GM23338 (cell line): Measurements from ENCODE around the gene NECTIN2. TPM values are rescaled to one million over a fixed set of nuclear protein-coding genes. Genes with fewer than 3 reads are reported as not detected.

ENCODE experiments used
- ATAC-seq: fragments of 200-7000 bp; cut with Tn5 transposase; 3 replicates; pipeline ENCODE4 v1.9.1; 2020
- DNase-seq: peaks from one replicate; pipeline ENCODE4 v3.0.0-alpha.2; 2015; ENCODE audit warnings: low spot score
- H2AFZ ChIP-seq: fragments of 200-600 bp; sonication (generic); 2 replicates; pipeline ENCODE4 v1.8.0; 2016; ENCODE audit warnings: antibody characterized with exemption, mild to moderate bottlenecking, moderate library complexity
- H3F3A ChIP-seq: fragments of 200-600 bp; sonication (generic); replicated peaks from 2 replicates; pipeline ENCODE4 v1.8.0; 2017; ENCODE audit warnings: antibody characterized with exemption, mixed run types, low read depth
- H3K27ac ChIP-seq: fragments of 200-600 bp; sonication (generic); 2 replicates; pipeline ENCODE4 v1.6.1; 2016; ENCODE audit warnings: low read depth
- H3K27me3 ChIP-seq: fragments of 200-600 bp; sonication (generic); 2 replicates; pipeline ENCODE4 v1.8.0; 2016; ENCODE audit warnings: mild to moderate bottlenecking, mixed run types, moderate library complexity; ENCODE audit not compliant: insufficient read depth
- H3K36me3 ChIP-seq: fragments of 200-600 bp; sonication (generic); 2 replicates; pipeline ENCODE4 v1.8.0; 2016; ENCODE audit warnings: mild to moderate bottlenecking; ENCODE audit not compliant: insufficient read depth
- H3K4me1 ChIP-seq: fragments of 200-600 bp; sonication (generic); 2 replicates; pipeline ENCODE4 v1.8.0; 2016; ENCODE audit warnings: mild to moderate bottlenecking, moderate library complexity; ENCODE audit not compliant: insufficient read depth
- H3K4me2 ChIP-seq: fragments of 200-600 bp; sonication (generic); 2 replicates; pipeline ENCODE4 v1.7.1; 2017; ENCODE audit warnings: mixed run types
- H3K4me3 ChIP-seq: fragments of 200-600 bp; sonication (generic); 2 replicates; pipeline ENCODE4 v1.6.1; 2016; ENCODE audit warnings: mixed run types
- H3K79me2 ChIP-seq: fragments of 200-600 bp; sonication (generic); replicated peaks from 2 replicates; pipeline ENCODE4 v1.8.0; 2017; ENCODE audit warnings: mild to moderate bottlenecking; ENCODE audit not compliant: insufficient read depth
- H3K9me2 ChIP-seq: fragments of 200-600 bp; sonication (generic); 2 replicates; pipeline ENCODE4 v1.8.0; 2017; ENCODE audit not compliant: insufficient read depth
- H4K20me1 ChIP-seq: fragments of 200-600 bp; sonication (generic); replicated peaks from 2 replicates; pipeline ENCODE4 v1.8.0; 2017; ENCODE audit warnings: mild to moderate bottlenecking; ENCODE audit not compliant: insufficient read depth
- H3K27ac Mint-ChIP-seq: 2 replicates; pipeline ENCODE4 v1.8.0; 2020; ENCODE audit warnings: inconsistent platforms, mild to moderate bottlenecking, moderate library complexity, mixed read lengths
- H3K27me3 Mint-ChIP-seq: 3 replicates; pipeline ENCODE4 v1.8.0; 2022; ENCODE audit warnings: low read depth, mild to moderate bottlenecking, moderate library complexity, mixed read lengths, inconsistent platforms; ENCODE audit not compliant: insufficient read depth, poor library complexity
- H3K36me3 Mint-ChIP-seq: 3 replicates; pipeline ENCODE4 v1.8.0; 2021; ENCODE audit warnings: low read depth, mild to moderate bottlenecking, inconsistent platforms, moderate library complexity, mixed read lengths
- H3K4me1 Mint-ChIP-seq: 3 replicates; pipeline ENCODE4 v1.8.0; 2020; ENCODE audit warnings: mild to moderate bottlenecking, inconsistent platforms, mixed read lengths
- H3K4me3 Mint-ChIP-seq: 3 replicates; pipeline ENCODE4 v1.8.0; 2021; ENCODE audit warnings: moderate library complexity, mild to moderate bottlenecking, inconsistent platforms, mixed read lengths
- H3K9me3 Mint-ChIP-seq: 3 replicates; pipeline ENCODE4 v1.8.0; 2020; ENCODE audit warnings: moderate library complexity, mild to moderate bottlenecking, inconsistent platforms, mixed read lengths
- JUNB ChIP-seq: IDR thresholded peaks from one replicate; pipeline ENCODE4 v1.6.1; 2016; ENCODE audit warnings: antibody characterized with exemption; ENCODE audit not compliant: unreplicated experiment
- NANOG ChIP-seq: IDR thresholded peaks from 2 replicates; pipeline ENCODE4 v1.6.1; 2016; ENCODE audit warnings: antibody characterized with exemption, borderline replicate concordance
- POLR2AphosphoS5 ChIP-seq: IDR thresholded peaks from 2 replicates; pipeline ENCODE4 v1.6.1; 2016; ENCODE audit warnings: antibody characterized with exemption, low read depth
- polyA plus RNA-seq: library from polyadenylated mRNA; unstranded; fragments of >200 nt; fragmentation: Nextera tagmentation; extraction: Ambion mirVana; gene quantifications from 2 replicates; pipeline ENCODE4 v1.2.1, GENCODE V29; 2016
- total RNA-seq: library from RNA; depleted of rRNA; stranded (reverse); fragments of >200 nt; shearing (Covaris generic); gene quantifications from 2 replicates; pipeline ENCODE4 v1.2.3, GENCODE V29; 2014
- TF ChIP-seq, protein P1 (sequence below): fragments of 250-450 bp; sonication (Bioruptor Pico); IDR thresholded peaks from 2 replicates; pipeline ENCODE4 v1.5.0; 2020; ENCODE audit warnings: mild to moderate bottlenecking, moderate library complexity
- TF ChIP-seq, protein P2 (sequence below): IDR thresholded peaks from one replicate; pipeline ENCODE4 v1.6.1; 2018; ENCODE audit warnings: antibody characterized with exemption; ENCODE audit not compliant: unreplicated experiment

Gene NECTIN2
- total and polyA plus RNA-seq, 2 experiments from 2014 or later, result 109 to 230 TPM

DNA sequence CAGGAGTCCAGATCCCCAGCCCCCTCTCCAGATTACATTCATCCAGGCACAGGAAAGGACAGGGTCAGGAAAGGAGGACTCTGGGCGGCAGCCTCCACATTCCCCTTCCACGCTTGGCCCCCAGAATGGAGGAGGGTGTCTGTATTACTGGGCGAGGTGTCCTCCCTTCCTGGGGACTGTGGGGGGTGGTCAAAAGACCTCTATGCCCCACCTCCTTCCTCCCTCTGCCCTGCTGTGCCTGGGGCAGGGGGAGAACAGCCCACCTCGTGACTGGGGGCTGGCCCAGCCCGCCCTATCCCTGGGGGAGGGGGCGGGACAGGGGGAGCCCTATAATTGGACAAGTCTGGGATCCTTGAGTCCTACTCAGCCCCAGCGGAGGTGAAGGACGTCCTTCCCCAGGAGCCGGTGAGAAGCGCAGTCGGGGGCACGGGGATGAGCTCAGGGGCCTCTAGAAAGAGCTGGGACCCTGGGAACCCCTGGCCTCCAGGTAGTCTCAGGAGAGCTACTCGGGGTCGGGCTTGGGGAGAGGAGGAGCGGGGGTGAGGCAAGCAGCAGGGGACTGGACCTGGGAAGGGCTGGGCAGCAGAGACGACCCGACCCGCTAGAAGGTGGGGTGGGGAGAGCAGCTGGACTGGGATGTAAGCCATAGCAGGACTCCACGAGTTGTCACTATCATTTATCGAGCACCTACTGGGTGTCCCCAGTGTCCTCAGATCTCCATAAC lies 59.5 kb downstream of the NECTIN2 start, which contains the start of gene APOE:
Gene APOE (plus strand): TSS at position 360 of the 724 bp plus-strand sequence. CDS start 829 bp downstream, outside the sequence.
- Histone ChIP-seq H3K79me2 (peaks cover 17% of the 10 kb centered on the region), H3K9me2 (no peaks in the 10 kb centered on the region), H3K36me3 (peaks cover 30% of the 10 kb centered on the region), H2AFZ (peak within 1 kb of the TSS; percentile 38; the same call in 1 of the 2 replicates), H4K20me1 (no peaks in the 10 kb centered on the region; the same call in 1 of the 2 replicates), H3K4me2 (peak within 1 kb of the TSS; percentile 92), H3K4me1 (peaks cover 17% of the 10 kb centered on the region), H3K27me3 (no peaks in the 10 kb centered on the region), H3K27ac (peak within 1 kb of the TSS; percentile 99), H3F3A (peaks cover 58% of the 10 kb centered on the region), H3K4me3 (peak within 1 kb of the TSS; percentile 95)
- ATAC-seq, result peak; percentile 60
- Mint-ChIP-seq H3K36me3 (peaks cover 63% of the 10 kb centered on the region), H3K9me3 (peaks cover 2% of the 10 kb centered on the region; the same call in 1 of the 3 replicates), H3K27ac (peak within 1 kb of the TSS; percentile 98), H3K4me1 (peaks cover 22% of the 10 kb centered on the region), H3K4me3 (peak within 1 kb of the TSS; percentile 97), H3K27me3 (peaks cover 38% of the 10 kb centered on the region)
- DNase-seq, result peak; percentile 91
- TF ChIP-seq JUNB (no peak), POLR2AphosphoS5 (peak; percentile 98), NANOG (peak; percentile 25; the same call in 1 of the 2 replicates)
- TF ChIP-seq, protein P1, sequence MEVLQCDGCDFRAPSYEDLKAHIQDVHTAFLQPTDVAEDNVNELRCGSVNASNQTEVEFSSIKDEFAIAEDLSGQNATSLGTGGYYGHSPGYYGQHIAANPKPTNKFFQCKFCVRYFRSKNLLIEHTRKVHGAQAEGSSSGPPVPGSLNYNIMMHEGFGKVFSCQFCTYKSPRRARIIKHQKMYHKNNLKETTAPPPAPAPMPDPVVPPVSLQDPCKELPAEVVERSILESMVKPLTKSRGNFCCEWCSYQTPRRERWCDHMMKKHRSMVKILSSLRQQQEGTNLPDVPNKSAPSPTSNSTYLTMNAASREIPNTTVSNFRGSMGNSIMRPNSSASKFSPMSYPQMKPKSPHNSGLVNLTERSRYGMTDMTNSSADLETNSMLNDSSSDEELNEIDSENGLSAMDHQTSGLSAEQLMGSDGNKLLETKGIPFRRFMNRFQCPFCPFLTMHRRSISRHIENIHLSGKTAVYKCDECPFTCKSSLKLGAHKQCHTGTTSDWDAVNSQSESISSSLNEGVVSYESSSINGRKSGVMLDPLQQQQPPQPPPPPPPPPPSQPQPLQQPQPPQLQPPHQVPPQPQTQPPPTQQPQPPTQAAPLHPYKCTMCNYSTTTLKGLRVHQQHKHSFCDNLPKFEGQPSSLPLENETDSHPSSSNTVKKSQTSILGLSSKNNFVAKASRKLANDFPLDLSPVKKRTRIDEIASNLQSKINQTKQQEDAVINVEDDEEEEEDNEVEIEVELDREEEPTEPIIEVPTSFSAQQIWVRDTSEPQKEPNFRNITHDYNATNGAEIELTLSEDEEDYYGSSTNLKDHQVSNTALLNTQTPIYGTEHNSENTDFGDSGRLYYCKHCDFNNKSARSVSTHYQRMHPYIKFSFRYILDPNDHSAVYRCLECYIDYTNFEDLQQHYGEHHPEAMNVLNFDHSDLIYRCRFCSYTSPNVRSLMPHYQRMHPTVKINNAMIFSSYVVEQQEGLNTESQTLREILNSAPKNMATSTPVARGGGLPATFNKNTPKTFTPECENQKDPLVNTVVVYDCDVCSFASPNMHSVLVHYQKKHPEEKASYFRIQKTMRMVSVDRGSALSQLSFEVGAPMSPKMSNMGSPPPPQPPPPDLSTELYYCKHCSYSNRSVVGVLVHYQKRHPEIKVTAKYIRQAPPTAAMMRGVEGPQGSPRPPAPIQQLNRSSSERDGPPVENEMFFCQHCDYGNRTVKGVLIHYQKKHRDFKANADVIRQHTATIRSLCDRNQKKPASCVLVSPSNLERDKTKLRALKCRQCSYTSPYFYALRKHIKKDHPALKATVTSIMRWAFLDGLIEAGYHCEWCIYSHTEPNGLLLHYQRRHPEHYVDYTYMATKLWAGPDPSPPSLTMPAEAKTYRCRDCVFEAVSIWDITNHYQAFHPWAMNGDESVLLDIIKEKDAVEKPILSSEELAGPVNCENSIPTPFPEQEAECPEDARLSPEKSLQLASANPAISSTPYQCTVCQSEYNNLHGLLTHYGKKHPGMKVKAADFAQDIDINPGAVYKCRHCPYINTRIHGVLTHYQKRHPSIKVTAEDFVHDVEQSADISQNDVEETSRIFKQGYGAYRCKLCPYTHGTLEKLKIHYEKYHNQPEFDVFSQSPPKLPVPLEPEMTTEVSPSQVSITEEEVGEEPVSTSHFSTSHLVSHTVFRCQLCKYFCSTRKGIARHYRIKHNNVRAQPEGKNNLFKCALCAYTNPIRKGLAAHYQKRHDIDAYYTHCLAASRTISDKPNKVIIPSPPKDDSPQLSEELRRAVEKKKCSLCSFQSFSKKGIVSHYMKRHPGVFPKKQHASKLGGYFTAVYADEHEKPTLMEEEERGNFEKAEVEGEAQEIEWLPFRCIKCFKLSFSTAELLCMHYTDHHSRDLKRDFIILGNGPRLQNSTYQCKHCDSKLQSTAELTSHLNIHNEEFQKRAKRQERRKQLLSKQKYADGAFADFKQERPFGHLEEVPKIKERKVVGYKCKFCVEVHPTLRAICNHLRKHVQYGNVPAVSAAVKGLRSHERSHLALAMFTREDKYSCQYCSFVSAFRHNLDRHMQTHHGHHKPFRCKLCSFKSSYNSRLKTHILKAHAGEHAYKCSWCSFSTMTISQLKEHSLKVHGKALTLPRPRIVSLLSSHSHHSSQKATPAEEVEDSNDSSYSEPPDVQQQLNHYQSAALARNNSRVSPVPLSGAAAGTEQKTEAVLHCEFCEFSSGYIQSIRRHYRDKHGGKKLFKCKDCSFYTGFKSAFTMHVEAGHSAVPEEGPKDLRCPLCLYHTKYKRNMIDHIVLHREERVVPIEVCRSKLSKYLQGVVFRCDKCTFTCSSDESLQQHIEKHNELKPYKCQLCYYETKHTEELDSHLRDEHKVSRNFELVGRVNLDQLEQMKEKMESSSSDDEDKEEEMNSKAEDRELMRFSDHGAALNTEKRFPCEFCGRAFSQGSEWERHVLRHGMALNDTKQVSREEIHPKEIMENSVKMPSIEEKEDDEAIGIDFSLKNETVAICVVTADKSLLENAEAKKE, result no peak
- TF ChIP-seq, protein P2, sequence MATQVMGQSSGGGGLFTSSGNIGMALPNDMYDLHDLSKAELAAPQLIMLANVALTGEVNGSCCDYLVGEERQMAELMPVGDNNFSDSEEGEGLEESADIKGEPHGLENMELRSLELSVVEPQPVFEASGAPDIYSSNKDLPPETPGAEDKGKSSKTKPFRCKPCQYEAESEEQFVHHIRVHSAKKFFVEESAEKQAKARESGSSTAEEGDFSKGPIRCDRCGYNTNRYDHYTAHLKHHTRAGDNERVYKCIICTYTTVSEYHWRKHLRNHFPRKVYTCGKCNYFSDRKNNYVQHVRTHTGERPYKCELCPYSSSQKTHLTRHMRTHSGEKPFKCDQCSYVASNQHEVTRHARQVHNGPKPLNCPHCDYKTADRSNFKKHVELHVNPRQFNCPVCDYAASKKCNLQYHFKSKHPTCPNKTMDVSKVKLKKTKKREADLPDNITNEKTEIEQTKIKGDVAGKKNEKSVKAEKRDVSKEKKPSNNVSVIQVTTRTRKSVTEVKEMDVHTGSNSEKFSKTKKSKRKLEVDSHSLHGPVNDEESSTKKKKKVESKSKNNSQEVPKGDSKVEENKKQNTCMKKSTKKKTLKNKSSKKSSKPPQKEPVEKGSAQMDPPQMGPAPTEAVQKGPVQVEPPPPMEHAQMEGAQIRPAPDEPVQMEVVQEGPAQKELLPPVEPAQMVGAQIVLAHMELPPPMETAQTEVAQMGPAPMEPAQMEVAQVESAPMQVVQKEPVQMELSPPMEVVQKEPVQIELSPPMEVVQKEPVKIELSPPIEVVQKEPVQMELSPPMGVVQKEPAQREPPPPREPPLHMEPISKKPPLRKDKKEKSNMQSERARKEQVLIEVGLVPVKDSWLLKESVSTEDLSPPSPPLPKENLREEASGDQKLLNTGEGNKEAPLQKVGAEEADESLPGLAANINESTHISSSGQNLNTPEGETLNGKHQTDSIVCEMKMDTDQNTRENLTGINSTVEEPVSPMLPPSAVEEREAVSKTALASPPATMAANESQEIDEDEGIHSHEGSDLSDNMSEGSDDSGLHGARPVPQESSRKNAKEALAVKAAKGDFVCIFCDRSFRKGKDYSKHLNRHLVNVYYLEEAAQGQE, result no peak
